GM19099 (cell line): ENCODE data around the gene INF2.

ENCODE experiments used
- POLR2A ChIP-seq: IDR thresholded peaks from 3 replicates; pipeline ENCODE4 v1.6.1; 2011; ENCODE audit warnings: low read depth; ENCODE audit not compliant: insufficient read length; ENCODE audit errors: extremely low read depth

Gene INF2

GRCh38 chr14:104654119-104654518 is 35.3 kb upstream of the INF2 start:
- TF ChIP-seq POLR2A = no peak

DNA sequence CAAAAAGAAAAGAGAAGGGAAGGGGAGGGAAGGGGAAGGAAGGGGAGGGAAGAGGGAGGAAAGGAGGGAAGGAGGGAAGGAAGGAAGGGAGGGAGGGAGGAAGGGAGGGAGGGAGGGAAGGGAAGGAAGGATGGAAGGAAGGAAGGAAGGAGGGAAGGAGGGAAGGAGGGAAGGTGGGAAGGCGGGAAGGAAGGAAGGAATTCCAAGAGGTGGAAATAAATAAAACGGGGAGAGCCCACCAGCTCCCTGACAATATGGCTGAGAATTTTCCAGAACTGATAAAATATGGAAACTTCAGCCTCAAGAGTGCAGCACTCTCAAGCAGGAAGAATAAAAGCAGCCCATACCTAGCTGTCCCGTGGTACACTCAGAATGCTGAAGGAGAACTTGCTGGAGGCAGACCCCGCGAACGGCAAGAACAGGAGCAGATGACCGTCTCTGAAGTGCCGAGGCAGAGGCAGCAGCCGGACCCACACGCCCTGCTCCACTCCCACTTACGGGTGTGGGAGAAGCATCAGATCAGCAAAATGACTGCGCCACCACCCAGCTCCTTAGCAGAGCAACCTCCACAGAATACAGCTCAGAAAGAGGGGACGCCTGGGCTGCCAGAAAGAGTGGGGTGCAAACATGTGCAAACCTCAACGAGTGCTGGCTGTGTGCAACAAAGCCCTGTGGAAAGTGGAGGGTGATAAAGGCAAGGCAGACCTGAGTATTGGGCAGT is 34.1 kb upstream of the INF2 start:
- TF ChIP-seq POLR2A = no peak

DNA sequence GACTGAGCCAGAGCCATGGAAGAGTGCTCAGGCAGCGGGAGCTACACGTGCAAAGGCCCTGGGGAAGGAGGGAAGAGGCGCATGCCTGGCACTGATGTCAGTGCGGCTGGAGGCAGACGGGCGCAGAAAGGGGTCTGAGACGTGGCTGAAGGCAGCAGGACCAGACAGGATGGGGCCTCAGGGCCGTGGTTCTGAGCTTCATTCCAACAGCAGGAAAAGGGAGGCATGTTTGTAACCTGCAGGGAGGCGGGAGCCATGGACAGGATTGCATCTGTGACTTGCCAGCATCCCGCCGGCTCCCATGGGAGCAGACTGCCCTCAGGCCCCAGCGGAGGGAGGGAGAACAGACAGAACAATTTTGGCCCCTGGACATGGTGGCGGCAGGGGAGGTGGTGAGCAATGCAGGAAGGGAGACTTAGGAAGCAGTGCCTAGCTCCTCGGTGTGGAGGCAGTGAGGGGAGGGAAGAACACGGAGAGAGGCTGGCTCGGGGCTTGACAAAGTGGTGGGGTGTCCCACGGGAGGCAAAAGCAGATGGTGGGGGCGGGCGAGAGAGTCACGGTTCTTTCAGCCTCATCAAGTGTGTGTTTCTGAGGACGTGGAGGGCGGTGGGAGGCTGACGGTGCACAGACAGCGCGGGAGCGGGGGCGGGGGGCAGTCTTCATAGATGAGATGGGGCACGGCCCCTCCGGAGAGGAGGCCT is 33.3 kb upstream of the INF2 start:
- TF ChIP-seq POLR2A = peak; percentile 12

GRCh38 chr14:104657101-104657524 is 32.3 kb upstream of the INF2 start:
- TF ChIP-seq POLR2A = no peak

- peak; percentile 62 for TF ChIP-seq POLR2A
Observed at GRCh38 chr14:104657563-104658324, 31.7 kb upstream of the INF2 start.

DNA sequence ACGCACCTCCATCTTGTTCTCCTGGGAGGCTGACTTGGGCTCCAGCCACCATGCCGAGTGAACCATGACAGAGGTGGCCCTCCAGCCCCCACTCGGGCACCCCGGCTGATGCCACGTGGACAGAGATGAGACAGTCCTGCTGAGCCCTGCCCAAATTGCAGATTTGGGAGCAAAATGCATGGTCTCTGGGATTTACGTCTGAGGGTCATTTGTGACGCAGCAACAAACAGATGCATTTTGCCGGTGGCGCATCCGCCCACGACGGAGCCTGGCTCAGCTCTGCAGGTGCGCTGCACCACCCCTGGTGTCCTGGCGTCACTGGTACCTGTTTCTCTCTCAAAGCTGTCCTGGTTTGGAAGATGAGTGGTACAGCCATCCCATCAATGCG is 31.1 kb upstream of the INF2 start:
- TF ChIP-seq POLR2A = no peak

GRCh38 chr14:104659146-104659545 is 30.3 kb upstream of the INF2 start:
- TF ChIP-seq POLR2A = no peak

DNA sequence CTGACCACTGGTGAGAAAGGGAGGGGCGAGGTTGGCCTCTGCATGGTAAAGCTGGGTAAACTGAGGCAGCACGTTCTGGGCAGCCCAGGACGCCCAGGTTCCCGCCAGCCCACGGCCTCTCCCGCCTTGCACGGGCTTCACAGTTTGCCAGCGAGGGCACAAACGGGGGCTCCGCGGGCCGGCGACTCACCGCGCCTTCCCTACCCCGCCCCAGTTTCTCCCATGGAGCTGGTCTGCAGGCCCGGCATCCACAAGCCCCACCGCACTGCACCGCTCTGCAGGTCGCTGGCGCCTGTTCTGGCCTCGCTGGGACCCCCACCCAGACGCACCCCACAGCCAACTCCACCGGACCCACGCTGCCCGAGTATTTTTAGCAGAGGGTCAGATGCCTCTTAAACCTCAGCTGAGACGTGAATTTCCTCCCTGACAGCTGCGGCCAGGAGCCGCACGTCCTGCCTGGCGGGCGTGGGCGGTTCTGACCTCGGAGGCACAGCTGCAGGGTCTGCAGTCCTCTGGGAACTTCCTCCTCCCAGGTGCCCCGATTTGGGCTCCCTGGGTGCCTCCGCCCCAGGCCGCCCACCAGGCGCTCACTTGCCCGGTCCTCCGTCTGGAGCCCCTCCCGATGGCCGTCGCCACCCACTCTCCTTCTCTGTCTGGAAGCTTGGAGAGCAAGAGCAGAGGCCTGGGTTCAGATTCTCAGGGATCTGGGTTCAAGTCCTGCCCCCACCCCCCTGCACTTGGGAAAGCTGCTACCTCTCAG is 29.5 kb upstream of the INF2 start:
- TF ChIP-seq POLR2A = no peak

DNA sequence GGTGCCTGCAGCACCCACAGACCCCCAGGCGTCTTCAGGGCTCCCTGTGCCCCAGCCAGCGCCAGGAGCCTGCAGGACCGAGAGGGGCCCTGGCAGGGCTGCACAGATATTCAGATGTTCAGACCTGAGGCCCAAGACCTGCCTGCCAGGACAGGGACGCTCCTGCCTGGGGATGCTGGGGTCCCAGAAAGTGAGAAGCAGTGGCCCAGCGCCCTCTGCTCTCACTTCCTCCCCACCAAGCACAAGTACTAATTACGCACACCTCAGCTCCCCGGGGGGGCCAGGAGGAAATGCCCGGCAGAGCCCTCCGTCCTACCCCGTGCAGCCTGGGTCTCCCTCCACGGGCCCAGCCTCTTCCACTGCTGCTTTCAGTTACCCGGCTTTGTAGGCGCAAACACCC is 28.8 kb upstream of the INF2 start:
- peak; percentile 47 for TF ChIP-seq POLR2A

DNA sequence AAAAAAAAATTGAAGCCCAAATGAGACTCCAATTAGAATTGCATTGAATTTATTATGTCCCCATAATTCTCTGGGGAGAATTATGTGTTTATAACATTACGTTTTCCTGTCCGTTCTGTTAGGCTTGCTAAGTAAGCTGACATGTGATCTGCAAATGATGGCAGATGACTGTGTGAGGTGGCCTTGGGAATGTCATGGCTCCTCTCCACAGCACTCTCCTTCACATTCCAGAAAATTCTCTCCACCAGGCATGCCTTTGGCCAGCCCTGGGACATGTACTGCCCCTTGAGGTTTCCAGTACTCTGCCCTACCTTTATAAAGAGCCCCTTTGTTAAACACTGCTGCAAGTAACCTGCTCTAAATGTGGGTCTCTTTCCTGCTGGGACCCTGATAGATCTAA is 28.3 kb upstream of the INF2 start:
- no peak for TF ChIP-seq POLR2A

GRCh38 chr14:104661528-104662157 is 27.8 kb upstream of the INF2 start:
- TF ChIP-seq POLR2A = peak; percentile 39

GRCh38 chr14:104664107-104664506 is 25.3 kb upstream of the INF2 start:
- no peak for TF ChIP-seq POLR2A

DNA sequence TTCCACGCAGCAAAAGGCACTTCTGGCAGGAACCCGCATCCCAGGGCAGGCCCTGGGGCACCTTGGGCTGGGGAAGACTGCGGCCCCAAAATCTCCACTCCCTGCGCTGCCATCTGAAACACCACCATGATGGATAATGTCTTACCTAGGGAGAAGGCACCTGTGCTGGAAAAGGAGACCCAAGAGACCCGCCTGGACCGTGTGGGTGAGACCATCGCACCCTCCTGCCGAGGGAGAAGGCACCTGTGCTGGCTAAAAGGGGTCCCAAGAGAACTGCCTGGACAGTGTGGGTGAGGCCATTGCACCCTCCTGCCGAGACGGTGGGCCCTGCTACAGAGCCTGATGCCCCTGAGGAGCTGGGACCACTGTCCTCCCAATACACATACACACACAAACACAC is 24.8 kb upstream of the INF2 start:
- TF ChIP-seq POLR2A = no peak

- TF ChIP-seq POLR2A = no peak
Observed at GRCh38 chr14:104665114-104665656, 24.2 kb upstream of the INF2 start.

GRCh38 chr14:104665657-104666522 is 23.5 kb upstream of the INF2 start:
- TF ChIP-seq POLR2A = no peak
